ENCODE results near the gene ZSCAN1. TPM values are rescaled to one million over a fixed set of nuclear protein-coding genes. Genes with fewer than 3 reads are reported as not detected.
A peak's percentile ranks its signal among the peaks of the same experiment; 100 is the strongest.

Gene ZSCAN1
- not detected for total RNA-seq

- no peak for TF ChIP-seq CTCF (IDR thresholded peaks at IDR 0.05)
- DNase-seq = peak; percentile 29 to 69 (median 67)
- H3K27ac ChIP-seq = peak within 1 kb of the TSS in 1 of 4 donors; percentile 48
- H3K4me3 ChIP-seq = peak within 1 kb of the TSS; percentile 2 to 48 (median 31)
- no peaks in the 10 kb centered on the region for H3K36me3 ChIP-seq
- no peaks in the 10 kb centered on the region for H3K27me3 ChIP-seq
- H3K4me1 ChIP-seq = no peaks in the 10 kb centered on the region
- H3K9me3 ChIP-seq = peaks cover 0 to 29% (median 12%) of the 10 kb centered on the region in 4 donors
These were observed at the start of gene ZSCAN1 for GRCh38 chr19:58033741-58034476. TSS of gene ZSCAN1 (plus strand) at chr19:58034025. CDS start at chr19:58037837, 3,812 bp downstream.

GRCh38 chr19:57992841-57993240 lies 41.0 kb upstream of the ZSCAN1 start:
- no peak for DNase-seq
- Histone ChIP-seq H3K27ac (no peak overlapping the region), H3K9me3 (peaks cover 0 to 80% (median 25%) of the 10 kb centered on the region in 4 donors), H3K4me1 (no peaks in the 10 kb centered on the region), H3K36me3 (peaks cover 0 to 66% (median 9%) of the 10 kb centered on the region in 3 donors), H3K27me3 (no peaks in the 10 kb centered on the region), H3K4me3 (no peak overlapping the region)
- TF ChIP-seq POLR2A (IDR thresholded peaks at IDR 0.05) = no peak

GRCh38 chr19:58000677-58001076 lies 33.1 kb upstream of the ZSCAN1 start:
- Histone ChIP-seq H3K4me1 (peaks cover 0 to 3% (median 0%) of the 10 kb centered on the region in 4 donors), H3K27me3 (no peaks in the 10 kb centered on the region), H3K4me3 (no peak overlapping the region), H3K27ac (no peak overlapping the region), H3K36me3 (peaks cover 0 to 50% (median 0%) of the 10 kb centered on the region in 3 donors), H3K9me3 (peaks cover 0 to 51% (median 12%) of the 10 kb centered on the region in 4 donors)
- no peak for DNase-seq
- TF ChIP-seq POLR2A (IDR thresholded peaks at IDR 0.05) (no peak), CTCF (IDR thresholded peaks at IDR 0.05) (no peak)

- H3K36me3 ChIP-seq = peaks cover 0 to 59% (median 0%) of the 10 kb centered on the region in 3 donors
- peaks cover 0 to 51% (median 18%) of the 10 kb centered on the region in 4 donors for H3K9me3 ChIP-seq
- peak in 1 of 3 donors; percentile 48 for DNase-seq
- peaks cover 0 to 3% (median 0%) of the 10 kb centered on the region in 4 donors for H3K4me1 ChIP-seq
- no peaks in the 10 kb centered on the region for H3K27me3 ChIP-seq
- H3K27ac ChIP-seq = peak overlapping the region; percentile 88 to 94 (median 90)
- TF ChIP-seq POLR2A (IDR thresholded peaks at IDR 0.05) = no peak
- TF ChIP-seq CTCF (IDR thresholded peaks at IDR 0.05) = no peak
- H3K4me3 ChIP-seq = peak overlapping the region; percentile 76 to 99 (median 86)
These were observed 31.9 kb upstream of the ZSCAN1 start for GRCh38 chr19:58001895-58002369.

GRCh38 chr19:58002384-58003173 lies 31.2 kb upstream of the ZSCAN1 start, which contains the start of gene ZNF606:
TSS of gene ZNF606 (minus strand) at chr19:58002820. CDS start at chr19:58001319, 1,501 bp downstream.
- peak; percentile 57 to 68 for TF ChIP-seq POLR2A (IDR thresholded peaks at IDR 0.05)
- TF ChIP-seq CTCF (IDR thresholded peaks at IDR 0.05) = no peak
- Histone ChIP-seq H3K27me3 (no peaks in the 10 kb centered on the region), H3K36me3 (peaks cover 0 to 57% (median 0%) of the 10 kb centered on the region in 3 donors), H3K4me3 (peak within 1 kb of the TSS; percentile 76 to 99 (median 86)), H3K27ac (peak within 1 kb of the TSS; percentile 88 to 94 (median 90)), H3K4me1 (peaks cover 0 to 3% (median 0%) of the 10 kb centered on the region in 4 donors), H3K9me3 (peaks cover 0 to 52% (median 21%) of the 10 kb centered on the region in 4 donors)
- peak; percentile 81 to 94 (median 94) for DNase-seq
